GM21447 (cell line): ENCODE data around the gene SPTSSB.
A peak's percentile ranks its signal among the peaks of the same experiment; 100 is the strongest.

Source experiments
- ATAC-seq: cut with Tn5 transposase; IDR thresholded peaks from one replicate; pipeline ENCODE4 v1.9.1; 2021; ENCODE audit not compliant: unreplicated experiment

Gene SPTSSB

GRCh38 chr3:161392853-161393252, 21.5 kb upstream of the SPTSSB start:
- no peak for ATAC-seq

GRCh38 chr3:161390200-161390599, 18.9 kb upstream of the SPTSSB start:
- no peak for ATAC-seq

DNA sequence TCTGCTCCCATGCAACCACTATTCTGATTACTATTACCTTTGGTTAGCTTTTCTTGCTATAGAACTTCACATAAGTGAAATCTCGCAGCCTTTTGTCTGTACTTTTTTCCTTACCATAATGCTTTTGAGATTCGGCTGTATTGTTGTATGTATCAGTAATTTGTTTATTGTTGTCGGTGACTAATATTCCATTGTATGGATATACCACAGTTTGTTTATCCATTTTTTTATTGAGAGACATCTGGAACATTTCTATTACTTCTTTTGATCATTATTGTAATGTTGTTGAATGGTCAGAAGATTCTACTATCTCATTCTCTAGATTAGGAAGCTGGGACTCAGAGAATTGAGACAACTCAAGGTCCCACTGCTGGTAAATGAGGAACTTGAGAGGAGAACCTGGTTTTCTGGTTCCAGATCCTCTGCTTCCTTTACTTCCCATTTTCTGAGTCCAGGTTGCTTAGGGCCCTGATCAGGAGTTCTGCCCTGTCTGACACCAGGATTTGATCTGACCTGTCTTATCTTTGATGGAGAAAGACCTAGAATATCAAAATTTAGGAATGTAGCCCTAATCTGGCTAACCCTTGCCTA, 18.2 kb upstream of the SPTSSB start:
- ATAC-seq, result no peak

DNA sequence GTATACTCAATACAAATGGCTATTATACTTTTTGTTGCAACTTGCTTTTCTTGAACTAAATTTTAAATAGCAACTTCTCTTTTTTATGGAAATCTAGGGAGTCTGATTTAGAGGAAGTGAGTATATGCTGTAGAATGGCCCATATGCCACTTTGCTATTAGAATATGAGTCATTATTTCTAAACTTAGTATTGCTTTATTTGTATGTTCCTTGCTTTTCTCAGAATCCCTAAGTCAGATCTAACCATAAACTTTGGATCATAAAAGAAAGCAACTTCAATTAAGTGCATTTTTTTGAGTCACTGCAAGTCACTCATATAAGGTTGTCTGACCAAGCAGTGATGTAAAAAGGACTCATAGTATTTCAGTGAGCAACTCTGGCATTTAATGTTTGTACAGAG, 17.5 kb upstream of the SPTSSB start:
- no peak for ATAC-seq

DNA sequence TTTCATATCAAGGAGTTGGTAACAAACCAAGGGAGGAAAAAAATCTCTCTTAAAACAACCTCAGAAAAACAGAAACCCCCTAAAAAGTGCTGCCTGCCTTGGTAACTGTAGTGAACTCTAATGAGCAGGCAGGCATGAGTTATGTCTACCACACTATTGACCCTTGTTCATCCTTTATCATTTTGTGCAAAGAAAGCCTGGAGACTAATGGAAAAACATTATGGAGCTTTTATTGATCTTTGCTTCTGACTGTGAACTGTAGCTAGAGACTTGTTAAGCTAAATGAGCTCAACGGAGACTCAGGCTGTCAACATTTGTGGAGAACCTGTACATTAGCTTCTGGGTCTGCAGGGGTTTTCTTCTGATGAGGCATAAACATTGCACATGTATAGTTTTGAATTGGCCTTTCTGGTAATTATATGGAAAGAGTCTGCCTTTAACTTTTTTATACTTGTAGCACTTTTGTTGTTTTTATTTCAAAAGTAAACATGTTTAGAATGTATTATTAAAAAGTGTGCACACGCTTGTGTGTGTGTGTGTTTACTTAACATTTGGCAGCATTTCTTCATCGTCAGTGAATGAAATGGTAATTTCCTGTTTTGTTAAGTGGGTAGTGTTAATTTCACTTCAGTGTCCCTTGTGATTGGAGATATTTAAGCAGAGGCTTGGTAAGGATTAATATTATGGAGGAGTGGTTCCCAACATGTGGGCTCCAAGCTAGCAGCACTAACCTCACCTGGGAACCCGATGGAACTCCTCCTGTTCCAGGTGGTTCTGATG, 15.9 kb upstream of the SPTSSB start:
- no peak for ATAC-seq

- peak; percentile 45 for ATAC-seq
Observed at GRCh38 chr3:161372321-161373260, 1.3 kb upstream of the SPTSSB start.

- ATAC-seq, result no peak
Observed at GRCh38 chr3:161369531-161369930, 1.8 kb downstream of the SPTSSB start.

GRCh38 chr3:161366094-161366493, 5.2 kb downstream of the SPTSSB start:
- no peak for ATAC-seq

GRCh38 chr3:161358488-161358887, 12.8 kb downstream of the SPTSSB start:
- ATAC-seq, result no peak

- no peak for ATAC-seq
Observed at GRCh38 chr3:161356287-161356686, 15.0 kb downstream of the SPTSSB start.

- ATAC-seq, result no peak
Observed at GRCh38 chr3:161355508-161355907, 15.8 kb downstream of the SPTSSB start.

GRCh38 chr3:161354554-161354953, 16.8 kb downstream of the SPTSSB start:
- ATAC-seq, result no peak

GRCh38 chr3:161351330-161351729, 20.0 kb downstream of the SPTSSB start:
- no peak for ATAC-seq

DNA sequence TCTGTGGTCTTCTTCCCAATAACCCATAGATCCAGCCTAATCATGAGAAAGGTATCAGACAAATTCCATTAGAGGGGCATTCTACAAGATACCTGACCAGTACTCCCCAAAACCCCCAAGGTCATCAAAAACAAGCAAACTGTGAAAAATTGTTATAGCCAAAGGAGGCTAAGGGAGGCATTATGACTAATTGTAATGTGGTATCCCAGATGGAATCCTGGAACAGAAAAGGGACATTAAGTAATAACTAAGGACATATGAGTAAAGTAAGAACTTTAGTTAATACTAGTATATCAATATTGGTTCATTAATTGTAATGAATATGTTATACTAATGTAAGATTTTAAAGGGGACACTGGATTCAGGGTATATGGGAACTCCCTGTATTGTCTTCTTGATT, 20.4 kb downstream of the SPTSSB start:
- ATAC-seq, result no peak

- peak; percentile 51 for ATAC-seq
Observed at GRCh38 chr3:161349529-161350312, 21.6 kb downstream of the SPTSSB start.

DNA sequence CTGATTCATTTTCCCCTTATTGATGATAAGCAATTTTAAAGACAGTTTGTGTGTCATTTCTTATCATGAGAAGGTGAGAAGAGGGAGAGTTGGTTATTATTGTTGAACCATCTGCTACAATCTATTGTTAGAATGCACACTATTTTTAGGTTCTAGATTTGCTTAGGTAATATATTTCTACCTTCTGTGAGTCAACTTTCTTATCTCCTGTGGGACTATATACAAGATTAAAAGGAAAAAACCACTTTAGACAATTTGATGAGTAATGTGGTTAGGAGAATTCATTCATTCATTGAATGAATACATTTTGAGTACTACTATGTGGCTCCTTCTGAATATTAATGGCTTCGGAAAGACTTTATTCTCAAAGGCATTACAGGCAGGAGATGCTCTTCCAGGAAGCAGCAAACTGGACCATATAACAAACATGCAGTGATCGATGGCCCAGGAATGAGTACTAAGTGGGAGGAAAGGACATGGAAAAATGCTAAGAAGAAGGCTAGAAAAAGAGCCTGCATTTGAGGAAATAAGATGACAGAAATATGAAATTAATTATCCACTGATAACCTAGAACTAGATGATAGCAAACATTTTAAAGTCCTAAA, 22.4 kb downstream of the SPTSSB start:
- no peak for ATAC-seq

- no peak for ATAC-seq
Observed at GRCh38 chr3:161347726-161348125, 23.6 kb downstream of the SPTSSB start.

- ATAC-seq, result no peak
Observed at GRCh38 chr3:161345023-161345422, 26.3 kb downstream of the SPTSSB start.

DNA sequence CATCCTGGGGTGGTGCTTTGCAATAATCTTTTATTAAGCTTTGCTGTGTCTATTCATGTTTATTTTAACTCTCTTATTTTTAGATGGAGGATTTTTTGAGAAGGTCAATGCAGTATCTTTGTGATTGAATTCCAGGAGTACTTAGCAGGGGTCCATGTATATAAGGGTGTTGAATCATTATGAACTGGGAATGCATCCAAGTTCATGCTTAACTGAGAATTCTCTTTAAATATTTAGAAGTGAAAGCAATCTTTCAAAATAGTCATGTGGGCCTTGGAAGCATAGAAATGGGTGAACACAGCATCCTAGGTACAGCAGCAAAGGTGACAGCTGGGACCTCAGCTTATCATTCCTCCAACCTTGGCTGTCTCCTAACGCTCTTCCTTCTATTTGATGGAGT, 27.3 kb downstream of the SPTSSB start:
- ATAC-seq, result no peak

DNA sequence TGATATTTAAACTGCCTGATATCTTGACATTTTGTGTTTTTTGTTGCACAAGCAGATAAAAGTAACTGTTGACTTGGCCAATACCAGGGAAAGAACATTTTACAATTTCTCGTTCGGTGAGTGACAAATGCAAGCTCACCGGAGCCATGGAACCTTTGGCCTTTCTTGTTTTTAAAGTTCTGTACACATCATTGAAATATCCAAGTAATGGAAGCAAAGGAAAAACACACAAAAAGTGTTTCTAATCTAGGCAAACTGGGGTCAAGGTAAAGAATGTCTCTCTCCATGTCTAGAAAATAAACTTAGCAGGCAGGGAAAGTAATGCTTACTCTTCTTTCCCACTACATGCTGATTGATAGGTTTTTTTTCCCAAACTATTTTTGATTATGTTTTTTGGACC, 27.8 kb downstream of the SPTSSB start:
- no peak for ATAC-seq
